ENCODE data around the gene TROAP. TPM values are rescaled to one million over a fixed set of nuclear protein-coding genes. Genes with fewer than 3 reads are reported as not detected.
A peak's percentile ranks its signal among the peaks of the same experiment; 100 is the strongest.
"Not testable (repeated sequence)": the region's sequence is repeated elsewhere in the genome, so short reads cannot be mapped to it uniquely, and the experiment has no call there.

TROAP gene
- total RNA-seq = 49.9 and 51.6 TPM in 2 replicates

DNA sequence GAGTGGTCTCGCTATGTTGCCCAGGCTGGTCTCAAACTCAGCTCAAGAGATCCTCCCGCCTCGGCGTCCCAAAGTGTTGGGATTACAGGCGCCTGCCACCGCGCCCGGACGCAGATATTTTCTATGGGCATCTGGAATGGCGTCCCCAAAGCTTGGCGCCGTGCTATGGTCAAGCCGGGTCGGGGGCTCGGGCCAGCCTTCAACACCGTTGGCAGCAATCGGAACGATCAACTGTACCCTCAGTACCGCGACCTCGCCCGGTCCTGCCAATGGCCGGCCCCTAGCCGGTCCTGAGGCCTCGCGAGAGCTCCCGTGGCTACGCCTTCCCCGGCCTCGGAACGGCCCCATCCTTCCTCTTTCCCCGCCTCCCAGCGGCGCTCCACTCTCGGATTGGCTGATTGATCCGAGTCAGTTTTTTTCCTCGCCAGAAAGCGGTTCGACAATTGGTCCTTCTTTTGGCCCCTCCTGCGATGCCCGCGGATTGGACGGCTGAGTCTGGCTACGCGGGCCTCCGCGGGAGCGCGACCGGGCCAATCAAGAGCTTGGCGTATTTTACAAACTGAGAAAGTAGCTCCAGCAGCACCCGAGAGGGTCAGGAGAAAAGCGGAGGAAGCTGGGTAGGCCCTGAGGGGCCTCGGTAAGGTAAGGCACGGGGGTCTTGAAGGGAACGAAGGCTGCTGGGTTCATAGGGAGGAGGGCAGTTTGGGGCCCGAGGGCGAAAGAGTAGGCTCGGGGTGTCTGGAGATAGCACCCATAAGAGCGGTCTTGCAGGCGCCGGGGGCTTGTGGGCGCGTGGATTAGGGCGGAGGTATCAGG is at the start of gene TROAP:
TROAP (plus strand) TSS at position 548 of the 816 bp plus-strand sequence. CDS start 354 bp downstream, outside the sequence.
- no peaks in the 10 kb centered on the region for H3K27me3 Mint-ChIP-seq
- peak within 1 kb of the TSS; percentile 94 for H3K4me3 Mint-ChIP-seq
- H3K36me3 Mint-ChIP-seq (ENCODE audit: low read depth) = peaks cover 21% of the 10 kb centered on the region
- intact Hi-C loops (cut with micrococcal nuclease) = loop anchor here (1.0 kb wide), 2 partner anchors 44 to 58 kb away; partner anchors contain the start of genes SPATS2 and TUBA1C
- H3K9me3 Mint-ChIP-seq = no peaks in the 10 kb centered on the region
- H3K4me1 Mint-ChIP-seq = peaks cover 24% of the 10 kb centered on the region
- peak within 1 kb of the TSS; percentile 88 for H3K27ac Mint-ChIP-seq
- peak; percentile 99 for DNase-seq

DNA sequence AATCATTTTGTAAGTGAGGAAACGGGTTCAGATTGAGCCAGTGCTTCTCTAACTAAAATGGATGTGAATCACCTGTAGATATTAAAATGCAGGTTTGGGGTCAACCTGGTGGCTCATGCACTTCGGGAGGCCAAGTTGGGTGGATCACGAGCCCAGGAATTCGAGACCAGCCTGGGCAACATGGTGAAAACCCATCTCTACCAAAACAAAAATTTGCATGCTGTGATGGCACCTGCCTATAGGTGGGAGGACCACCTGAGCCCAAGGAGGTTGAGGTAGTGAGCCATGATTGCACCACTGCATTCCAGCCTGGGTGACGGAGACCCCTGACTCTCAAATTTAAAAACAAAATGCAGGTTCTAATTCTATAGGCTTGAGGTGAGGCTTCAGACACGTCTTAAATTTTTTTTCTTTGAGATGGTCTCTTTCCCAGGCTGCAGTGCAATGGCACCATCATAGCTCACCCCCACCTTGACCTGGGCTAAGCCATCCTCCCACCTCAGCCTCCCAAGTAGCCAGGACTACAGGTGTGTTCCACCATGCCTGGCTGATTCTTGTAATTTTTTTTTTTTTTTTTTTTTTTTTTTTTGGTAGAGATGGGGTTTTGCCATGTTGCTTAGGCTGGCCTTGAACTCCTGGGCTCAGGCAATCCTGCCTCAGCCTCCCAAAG is 49.2 kb upstream of the TROAP start:
- H3K9me3 Mint-ChIP-seq = no peaks in the 10 kb centered on the region
- peaks cover 9% of the 10 kb centered on the region for H3K4me1 Mint-ChIP-seq
- intact Hi-C loops (cut with micrococcal nuclease) = no loop called here
- H3K27ac Mint-ChIP-seq = no peak overlapping the region
- DNase-seq = no peak
- H3K27me3 Mint-ChIP-seq = no peaks in the 10 kb centered on the region
- no peak overlapping the region for H3K4me3 Mint-ChIP-seq
- peaks cover 47% of the 10 kb centered on the region for H3K36me3 Mint-ChIP-seq (ENCODE audit: low read depth)

- Mint-ChIP-seq H3K9me3 (no peaks in the 10 kb centered on the region), H3K27me3 (peaks cover 4% of the 10 kb centered on the region), H3K27ac (no peak overlapping the region), H3K36me3 (ENCODE audit: low read depth) (peaks cover 41% of the 10 kb centered on the region), H3K4me1 (peaks cover 7% of the 10 kb centered on the region), H3K4me3 (no peak overlapping the region)
- intact Hi-C loops (cut with micrococcal nuclease) = no loop called here
- no peak for DNase-seq
Measured at GRCh38 chr12:49274396-49275069, 48.5 kb upstream of the TROAP start.

- intact Hi-C loops (cut with micrococcal nuclease) = no loop called here
- Mint-ChIP-seq H3K4me1 (peaks cover 2% of the 10 kb centered on the region), H3K27me3 (peaks cover 12% of the 10 kb centered on the region), H3K4me3 (no peak overlapping the region), H3K27ac (no peak overlapping the region), H3K9me3 (no peaks in the 10 kb centered on the region), H3K36me3 (ENCODE audit: low read depth) (peaks cover 22% of the 10 kb centered on the region)
- no peak for DNase-seq
Measured at GRCh38 chr12:49276304-49277290, 46.5 kb upstream of the TROAP start.

DNA sequence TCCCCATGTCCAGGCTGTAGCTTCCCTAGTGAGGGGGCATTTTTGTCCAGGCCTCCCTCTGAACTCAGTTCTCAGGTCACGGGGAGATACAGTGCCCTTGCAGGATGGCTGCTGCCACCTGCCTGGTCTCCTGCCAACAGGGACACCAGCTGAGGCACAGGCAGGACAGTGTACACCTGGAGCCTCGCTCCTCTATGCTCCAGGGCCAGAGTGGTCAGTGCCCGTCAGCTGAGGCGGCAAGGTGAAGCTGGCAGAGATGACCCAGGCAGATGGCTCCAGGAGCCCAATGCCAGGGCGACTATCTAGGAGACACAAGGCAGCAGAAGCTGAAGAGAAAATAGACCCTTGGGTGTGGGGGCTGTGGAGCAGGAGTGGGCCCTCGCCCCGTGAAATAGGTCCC is 45.6 kb upstream of the TROAP start:
- Mint-ChIP-seq H3K4me3 (no peak overlapping the region), H3K9me3 (no peaks in the 10 kb centered on the region), H3K4me1 (peaks cover 2% of the 10 kb centered on the region), H3K27me3 (peaks cover 16% of the 10 kb centered on the region), H3K27ac (no peak overlapping the region), H3K36me3 (ENCODE audit: low read depth) (peaks cover 15% of the 10 kb centered on the region)
- intact Hi-C loops (cut with micrococcal nuclease) = no loop called here
- DNase-seq = no peak

- intact Hi-C loops (cut with micrococcal nuclease) = no loop called here
- no peaks in the 10 kb centered on the region for H3K4me1 Mint-ChIP-seq
- H3K4me3 Mint-ChIP-seq = no peak overlapping the region
- H3K9me3 Mint-ChIP-seq = no peaks in the 10 kb centered on the region
- no peak for DNase-seq
- no peaks in the 10 kb centered on the region for H3K36me3 Mint-ChIP-seq (ENCODE audit: low read depth)
- no peak overlapping the region for H3K27ac Mint-ChIP-seq
- H3K27me3 Mint-ChIP-seq = peaks cover 20% of the 10 kb centered on the region
Measured at GRCh38 chr12:49279706-49280159, 43.3 kb upstream of the TROAP start.

DNA sequence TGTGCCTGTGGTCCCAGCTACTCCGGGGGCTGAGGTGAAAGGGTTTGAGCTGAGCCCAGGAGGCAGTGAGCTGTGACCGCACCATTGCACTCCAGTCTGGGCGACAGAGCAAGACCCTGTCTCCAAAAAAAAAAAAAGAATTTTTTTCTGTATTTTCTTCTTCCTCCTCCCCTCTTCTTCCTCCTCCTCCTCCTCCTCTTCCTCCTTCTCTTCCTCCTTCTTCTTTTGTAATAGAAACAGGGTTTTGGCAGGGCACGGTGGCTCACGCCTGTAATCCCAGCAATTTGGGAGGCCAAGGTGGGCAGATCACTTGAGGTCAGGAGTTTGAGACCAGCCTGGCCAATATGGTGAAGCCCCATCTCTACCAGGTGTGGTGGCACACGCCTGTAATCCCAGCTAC is 42.5 kb upstream of the TROAP start:
- DNase-seq; intact Hi-C loops (cut with micrococcal nuclease); H3K27ac Mint-ChIP-seq; H3K4me1 Mint-ChIP-seq; H3K4me3 Mint-ChIP-seq; H3K9me3 Mint-ChIP-seq; H3K36me3 Mint-ChIP-seq (ENCODE audit: low read depth): not testable (repeated sequence)
- H3K27me3 Mint-ChIP-seq = peaks cover 22% of the 10 kb centered on the region

DNA sequence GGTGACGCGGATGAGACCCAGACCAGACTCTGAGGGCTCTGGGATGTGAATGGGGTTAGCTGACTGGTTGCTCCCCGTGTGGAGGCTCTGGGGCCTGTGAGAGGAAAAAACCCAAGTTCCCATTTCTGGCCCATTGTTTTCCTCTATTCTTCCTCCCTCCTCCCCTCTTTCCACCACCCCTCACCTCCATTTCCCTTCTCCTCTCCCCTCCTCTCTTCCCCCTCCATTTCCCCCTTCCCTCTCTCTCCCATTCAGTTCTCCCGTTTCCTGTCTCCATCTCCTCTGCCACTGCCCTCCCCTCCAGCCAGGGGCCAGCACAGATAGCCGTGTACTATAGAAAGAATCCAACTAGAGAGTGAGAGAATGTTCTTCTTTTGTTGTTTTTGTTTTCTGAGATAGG is 40.8 kb upstream of the TROAP start:
- peaks cover 30% of the 10 kb centered on the region for H3K27me3 Mint-ChIP-seq
- intact Hi-C loops (cut with micrococcal nuclease) = no loop called here

GRCh38 chr12:49282740-49283375 is 40.2 kb upstream of the TROAP start:
- H3K27ac Mint-ChIP-seq; H3K4me1 Mint-ChIP-seq; H3K36me3 Mint-ChIP-seq (ENCODE audit: low read depth); H3K4me3 Mint-ChIP-seq; DNase-seq; H3K9me3 Mint-ChIP-seq; intact Hi-C loops (cut with micrococcal nuclease): not testable (repeated sequence)
- H3K27me3 Mint-ChIP-seq = peaks cover 34% of the 10 kb centered on the region

More for the DNA sequence above, 40.8 kb upstream of the TROAP start:
- Mint-ChIP-seq H3K27ac (no peak overlapping the region), H3K4me3 (no peak overlapping the region), H3K9me3 (no peaks in the 10 kb centered on the region), H3K36me3 (ENCODE audit: low read depth) (no peaks in the 10 kb centered on the region), H3K4me1 (no peaks in the 10 kb centered on the region)
- DNase-seq = no peak

DNA sequence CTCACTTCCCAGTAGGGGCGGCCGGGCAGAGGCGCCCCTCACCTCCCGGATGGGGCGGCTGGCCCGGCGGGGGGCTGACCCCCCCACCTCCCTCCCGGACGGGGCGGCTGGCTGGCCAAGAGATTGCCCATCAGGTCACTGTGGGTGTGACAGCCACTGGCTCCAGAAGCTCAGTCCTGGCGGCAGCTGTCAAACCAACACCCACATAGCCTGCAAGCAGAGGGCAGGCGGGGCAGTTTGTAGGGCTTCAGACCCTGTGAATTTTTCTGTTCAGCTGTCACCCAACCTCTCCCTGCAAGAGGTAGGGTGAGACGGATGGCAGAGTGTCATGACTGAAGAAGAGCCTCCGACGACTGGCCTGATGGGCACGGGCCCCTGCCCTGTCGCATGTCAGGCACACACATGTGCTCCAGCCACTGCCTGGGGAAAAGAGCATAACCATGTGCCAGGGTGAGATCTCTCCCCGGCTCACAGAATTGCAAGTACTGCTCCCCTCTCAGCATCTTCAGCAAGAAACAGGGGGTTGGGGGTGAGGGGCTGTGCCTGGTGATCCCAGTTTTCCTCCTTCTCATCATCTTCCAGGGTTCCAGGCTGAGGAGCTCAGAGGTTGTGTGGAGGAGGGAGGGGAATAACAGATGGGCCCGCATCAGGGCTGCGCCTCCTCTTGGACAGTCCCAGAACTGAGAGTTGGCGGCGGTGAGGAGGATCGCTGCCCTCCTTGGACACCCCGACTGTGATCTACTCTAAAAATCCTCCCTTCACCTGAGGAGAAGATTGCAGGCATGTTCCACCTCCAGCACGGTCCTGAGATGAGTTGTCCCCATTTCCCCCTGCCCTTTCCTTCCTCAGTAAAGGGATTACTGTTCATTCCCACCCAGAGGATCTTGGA is 39.3 kb upstream of the TROAP start:
- H3K4me1 Mint-ChIP-seq = peaks cover 6% of the 10 kb centered on the region
- no peak for DNase-seq
- H3K27ac Mint-ChIP-seq = no peak overlapping the region
- H3K27me3 Mint-ChIP-seq = peaks cover 41% of the 10 kb centered on the region
- H3K9me3 Mint-ChIP-seq = no peaks in the 10 kb centered on the region
- intact Hi-C loops (cut with micrococcal nuclease) = no loop called here
- no peaks in the 10 kb centered on the region for H3K36me3 Mint-ChIP-seq (ENCODE audit: low read depth)
- H3K4me3 Mint-ChIP-seq = no peak overlapping the region

DNA sequence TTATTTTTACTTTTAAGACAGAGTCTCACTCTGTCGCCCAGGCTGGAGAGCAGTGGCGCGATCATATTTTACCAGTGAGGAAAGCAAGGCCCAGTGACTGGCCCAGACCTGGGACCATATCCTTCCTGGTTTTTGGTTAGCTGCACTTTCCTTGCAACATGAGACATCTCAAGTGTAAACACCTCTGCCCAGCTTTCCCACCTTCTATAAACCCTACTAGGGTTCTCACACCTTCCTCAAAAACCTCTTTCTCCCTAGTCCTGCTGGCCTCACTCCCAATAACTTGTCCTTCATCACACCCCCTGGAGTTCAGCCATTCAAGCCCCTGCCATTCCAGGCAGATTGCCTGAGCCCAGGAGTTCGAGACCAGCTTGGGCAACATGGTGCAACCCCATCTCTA is 38.4 kb upstream of the TROAP start:
- Mint-ChIP-seq H3K4me1 (peaks cover 6% of the 10 kb centered on the region), H3K27me3 (peaks cover 37% of the 10 kb centered on the region), H3K4me3 (no peak overlapping the region), H3K9me3 (no peaks in the 10 kb centered on the region), H3K36me3 (ENCODE audit: low read depth) (no peaks in the 10 kb centered on the region), H3K27ac (no peak overlapping the region)
- no peak for DNase-seq
- intact Hi-C loops (cut with micrococcal nuclease) = loop anchor here (5.0 kb wide), 1 partner anchor 228 kb away; no protein-coding TSS in a partner anchor

DNA sequence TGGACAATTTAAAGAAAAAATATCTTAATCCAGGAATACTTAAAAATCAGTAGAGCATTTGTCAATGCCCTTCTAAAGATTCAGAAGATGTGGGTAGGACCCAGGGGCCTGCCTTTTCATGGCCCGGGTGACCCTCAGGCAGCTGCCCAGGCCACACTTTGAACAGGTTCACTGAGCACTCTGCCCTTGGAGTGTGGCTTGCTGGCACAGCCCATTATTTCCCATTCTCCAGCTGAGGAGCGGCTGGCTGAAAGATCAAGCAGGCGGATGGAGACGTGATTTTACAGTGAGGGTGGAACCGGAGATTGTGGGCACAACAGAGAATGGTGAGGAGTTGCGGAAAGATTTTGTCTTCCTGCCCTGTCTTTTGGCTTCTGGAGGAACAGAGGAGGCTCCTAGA is 35.2 kb upstream of the TROAP start:
- no peak for DNase-seq
- intact Hi-C loops (cut with micrococcal nuclease) = loop anchor here (1.0 to 5.0 kb wide), 4 partner anchors 9 to 224 kb away; no protein-coding TSS in a partner anchor
- Mint-ChIP-seq H3K27ac (no peak overlapping the region), H3K9me3 (no peaks in the 10 kb centered on the region), H3K4me3 (no peak overlapping the region), H3K36me3 (ENCODE audit: low read depth) (no peaks in the 10 kb centered on the region), H3K4me1 (peaks cover 6% of the 10 kb centered on the region), H3K27me3 (peaks cover 34% of the 10 kb centered on the region)

Data from activated CD4-positive, alpha-beta T cell treated with anti-CD3 and anti-CD28 coated beads, Interleukin-2, amount 10 ng/mL, durations not matched to agents 24 days and 14 days (primary cell).